ENCODE results near the gene BSG. TPM values are rescaled to one million over a fixed set of nuclear protein-coding genes. Genes with fewer than 3 reads are reported as not detected.

The BSG gene
- total and polyA plus RNA-seq, 2 experiments from 2014 or later: 957 to 973 TPM

- H3K27me3 ChIP-seq (ENCODE audit: insufficient read depth): no peaks in the 10 kb centered on the region
- DNase-seq (ENCODE audit: low spot score) (no peak), ATAC-seq (no peak)
- peaks cover 8% of the 10 kb centered on the region for H3K27me3 Mint-ChIP-seq (ENCODE audit: insufficient read depth, low read depth, poor library complexity)
- H3K36me3 Mint-ChIP-seq (ENCODE audit: low read depth): peaks cover 21% of the 10 kb centered on the region
- TF ChIP-seq ZNF331 (CRISPR knock-in tag; IDR thresholded peaks at IDR 0.05; ENCODE audit: low read depth): no peak
- TF ChIP-seq ETS1 (IDR thresholded peaks at IDR 0.05): no peak
- no peak for TF ChIP-seq REST (IDR thresholded peaks at IDR 0.05; ENCODE audit: unreplicated experiment)
- TF ChIP-seq ZNF462 (CRISPR knock-in tag; IDR thresholded peaks at IDR 0.05): no peak
- H3K4me1 ChIP-seq (ENCODE audit: insufficient read depth): no peaks in the 10 kb centered on the region; the same call in 1 of the 2 replicates
- peaks cover 25% of the 10 kb centered on the region for H3K79me2 ChIP-seq (replicated peaks; ENCODE audit: insufficient read depth)
- 0 out of 2 replicates have a peak, but pooled peaks cover 8% of the 10 kb centered on the region for H3F3A ChIP-seq (replicated peaks; ENCODE audit: low read depth)
- H3K27ac Mint-ChIP-seq: no peak overlapping the region
- H3K27ac ChIP-seq (ENCODE audit: low read depth): no peak overlapping the region
- no peak overlapping the region for H3K4me3 ChIP-seq
- no peak overlapping the region for H3K4me2 ChIP-seq
- no peaks in the 10 kb centered on the region for H3K9me2 ChIP-seq (ENCODE audit: insufficient read depth)
- no peak overlapping the region for H3K4me3 Mint-ChIP-seq
- no peak overlapping the region for H2AFZ ChIP-seq
- H3K9me3 Mint-ChIP-seq: peaks cover 2% of the 10 kb centered on the region; the same call in 1 of the 3 replicates
- peaks cover 17% of the 10 kb centered on the region for H4K20me1 ChIP-seq (replicated peaks; ENCODE audit: insufficient read depth)
- H3K4me1 Mint-ChIP-seq: peaks cover 3% of the 10 kb centered on the region
- no peaks in the 10 kb centered on the region; the same call in 1 of the 2 replicates for H3K36me3 ChIP-seq (ENCODE audit: insufficient read depth)
These were observed 36.1 kb upstream of the BSG start for GRCh38 chr19:536031-536880.
